Astrocyte (in vitro differentiated cells and primary cell): ENCODE results near the gene IQCN. TPM values are rescaled to one million over a fixed set of nuclear protein-coding genes. Genes with fewer than 3 reads are reported as not detected.
A peak's percentile ranks its signal among the peaks of the same experiment; 100 is the strongest.

ENCODE experiments used
- DNase-seq: peaks from one replicate; pipeline ENCODE4 v3.0.0-alpha.2; 2010; ENCODE audit warnings: low read depth
- FAIRE-seq: peaks from 2 replicates; lab custom pipeline; 2011; peaks lifted over from hg19 to GRCh38; lab: Jason Lieb, UNC
- H2AFZ ChIP-seq: 2 replicates; pipeline ENCODE4 v1.6.0; 2012; ENCODE audit warnings: low read depth, low read length, inconsistent platforms
- H3K27ac ChIP-seq: 2 replicates; pipeline ENCODE4 v1.5.1; 2011; ENCODE audit warnings: low read depth, low read length, inconsistent platforms
- H3K27me3 ChIP-seq: 2 replicates; pipeline ENCODE4 v1.6.0; 2011; ENCODE audit warnings: low read length, inconsistent platforms; ENCODE audit not compliant: insufficient read depth
- H3K36me3 ChIP-seq: 2 replicates; pipeline ENCODE4 v1.5.1; 2011; ENCODE audit warnings: low read length, inconsistent platforms; ENCODE audit not compliant: insufficient read depth
- H3K4me1 ChIP-seq: 2 replicates; pipeline ENCODE4 v1.5.1; 2011; ENCODE audit warnings: low read length, inconsistent platforms; ENCODE audit not compliant: insufficient read depth
- H3K4me2 ChIP-seq: 2 replicates; pipeline ENCODE4 v1.6.0; 2012; ENCODE audit warnings: low read length, inconsistent platforms
- H3K4me3 ChIP-seq: 2 replicates; pipeline ENCODE4 v1.5.1; 2011; ENCODE audit warnings: low read depth, mild to moderate bottlenecking, low read length, inconsistent platforms; ENCODE audit not compliant: insufficient read depth
- H3K79me2 ChIP-seq: 2 replicates; pipeline ENCODE4 v1.6.0; 2012; ENCODE audit warnings: mild to moderate bottlenecking, low read length, inconsistent platforms; ENCODE audit not compliant: insufficient read depth
- H3K9ac ChIP-seq: 2 replicates; pipeline ENCODE4 v1.6.0; 2012; ENCODE audit warnings: mild to moderate bottlenecking, low read length, inconsistent platforms
- H3K9me3 ChIP-seq: 2 replicates; pipeline ENCODE4 v1.5.1; 2012; ENCODE audit warnings: low read depth, mild to moderate bottlenecking, low read length, inconsistent platforms; ENCODE audit not compliant: insufficient read depth
- H4K20me1 ChIP-seq: 2 replicates; pipeline ENCODE4 v1.6.0; 2012; ENCODE audit warnings: low read length, inconsistent platforms; ENCODE audit not compliant: insufficient read depth
- H3K27ac Mint-ChIP-seq: one replicate; pipeline ENCODE4 v1.8.0; 2021; ENCODE audit warnings: mild to moderate bottlenecking, mixed read lengths; ENCODE audit not compliant: unreplicated experiment
- H3K27me3 Mint-ChIP-seq: one replicate; pipeline ENCODE4 v1.8.0; 2021; ENCODE audit warnings: low read depth, mixed read lengths; ENCODE audit not compliant: unreplicated experiment
- H3K36me3 Mint-ChIP-seq: one replicate; pipeline ENCODE4 v1.8.0; 2021; ENCODE audit warnings: low read depth, mixed read lengths; ENCODE audit not compliant: unreplicated experiment
- H3K4me1 Mint-ChIP-seq: one replicate; pipeline ENCODE4 v1.8.0; 2021; ENCODE audit warnings: low read depth, mixed read lengths; ENCODE audit not compliant: unreplicated experiment
- H3K4me3 Mint-ChIP-seq: one replicate; pipeline ENCODE4 v1.8.0; 2021; ENCODE audit warnings: mild to moderate bottlenecking, moderate library complexity, mixed read lengths; ENCODE audit not compliant: unreplicated experiment
- H3K9me3 Mint-ChIP-seq: one replicate; pipeline ENCODE4 v1.8.0; 2021; ENCODE audit warnings: mild to moderate bottlenecking, mixed read lengths; ENCODE audit not compliant: unreplicated experiment
- CTCF ChIP-seq: IDR thresholded peaks from 2 replicates; pipeline ENCODE4 v1.5.1; 2011; ENCODE audit warnings: low read depth, mild to moderate bottlenecking, inconsistent platforms, low read length, moderate library complexity; ENCODE audit not compliant: insufficient read depth
- EZH2 ChIP-seq: IDR thresholded peaks from 2 replicates; pipeline ENCODE4 v1.6.1; 2012; ENCODE audit warnings: mild to moderate bottlenecking, low read length, inconsistent platforms; ENCODE audit not compliant: insufficient read depth
- total RNA-seq: library from RNA; stranded (reverse); gene quantifications from 2 replicates; pipeline ENCODE4 v1.2.1, GENCODE V29; 2021

Gene IQCN
- total RNA-seq, 1 donor from 2014 or later: 1.7 TPM

DNA sequence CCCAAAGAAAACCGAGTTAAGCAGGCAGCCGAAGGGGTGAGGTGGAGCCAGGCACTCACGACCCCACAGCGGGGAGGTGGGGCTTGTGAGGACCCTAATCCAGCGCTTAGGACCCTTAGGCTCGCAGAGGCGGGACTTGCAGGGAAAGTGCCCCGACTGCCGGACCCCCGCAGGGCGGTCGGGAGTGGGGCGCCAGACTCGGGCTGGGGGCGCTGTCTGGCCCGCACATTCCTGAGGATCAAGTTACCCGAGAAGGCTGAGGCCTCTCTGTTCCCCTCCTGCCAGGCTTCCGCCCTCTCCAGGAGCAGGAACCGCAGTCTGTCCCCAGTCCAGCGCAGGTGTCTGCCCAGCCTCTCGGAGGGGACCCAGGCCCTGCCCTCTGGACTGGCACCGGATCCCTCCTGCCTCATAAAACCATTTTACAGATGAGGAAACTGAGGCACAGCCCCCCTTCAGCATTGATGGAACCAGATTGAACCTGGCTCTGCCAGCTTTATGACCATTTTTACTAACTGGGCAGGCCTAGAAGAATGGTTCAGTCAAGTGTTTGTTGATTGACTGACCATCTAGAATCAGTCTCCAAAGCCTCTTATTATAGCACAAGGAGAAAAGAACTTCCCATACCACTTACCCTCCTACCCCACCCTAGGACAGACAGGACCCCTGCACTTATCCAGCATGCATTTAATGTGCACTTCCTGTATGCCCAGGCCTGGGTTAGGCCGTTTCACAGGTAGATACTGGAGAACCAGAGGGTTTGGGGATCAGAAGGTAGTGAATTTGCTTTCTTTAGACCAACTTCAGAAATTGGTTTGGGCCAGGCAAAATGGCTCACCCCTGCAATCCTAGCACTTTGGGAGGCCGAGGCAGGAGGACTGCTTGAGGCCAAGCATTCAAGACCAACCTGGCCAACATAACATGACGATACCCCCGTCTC lies 13.9 kb upstream of the IQCN start:
- H3K4me2 ChIP-seq: peak overlapping the region; percentile 43
- H3K27ac Mint-ChIP-seq: peak overlapping the region; percentile 62
- no peak overlapping the region for H3K27ac ChIP-seq

DNA sequence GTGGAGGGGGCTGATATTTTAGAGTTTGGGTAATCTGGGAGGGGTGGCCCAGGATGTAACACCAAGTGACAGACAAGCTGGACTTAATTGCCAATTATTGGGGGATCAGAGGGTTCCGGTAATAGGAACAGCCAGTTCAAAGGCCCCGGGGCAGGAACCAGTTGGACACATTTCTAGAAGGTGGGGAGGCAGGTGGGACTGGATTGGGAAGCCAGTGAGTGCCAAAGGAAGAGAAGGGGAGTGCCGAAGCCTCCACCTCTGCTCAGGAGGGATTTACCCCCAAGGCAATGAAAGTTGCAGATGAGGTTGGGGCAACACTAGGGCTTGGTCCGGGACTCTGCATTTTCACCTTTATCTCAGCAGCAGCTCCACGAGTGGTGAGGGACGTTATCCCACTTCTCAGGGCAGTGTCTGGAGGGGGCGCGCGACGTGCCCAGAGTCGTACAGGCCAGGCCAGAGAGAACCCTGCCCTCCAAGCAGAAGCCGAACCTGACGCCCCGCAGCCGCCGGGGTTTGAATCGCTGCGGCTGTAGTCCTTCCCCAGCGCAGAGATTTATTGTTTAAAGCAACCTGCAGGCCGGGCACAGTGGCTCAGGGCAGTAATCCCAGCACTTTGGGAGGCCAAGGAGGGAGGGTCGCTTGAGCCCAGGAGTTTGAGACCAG lies 12.9 kb upstream of the IQCN start:
- no peaks in the 10 kb centered on the region for H3K27me3 Mint-ChIP-seq
- Histone ChIP-seq H3K27me3 (no peaks in the 10 kb centered on the region), H3K4me3 (no peak overlapping the region), H3K4me2 (no peak overlapping the region), H4K20me1 (no peaks in the 10 kb centered on the region), H3K4me1 (peaks cover 33% of the 10 kb centered on the region), H2AFZ (no peak overlapping the region), H3K9me3 (no peaks in the 10 kb centered on the region), H3K36me3 (no peaks in the 10 kb centered on the region), H3K9ac (no peak overlapping the region), H3K27ac (no peak overlapping the region), H3K79me2 (peaks cover 3% of the 10 kb centered on the region)
- H3K4me1 Mint-ChIP-seq: peaks cover 23% of the 10 kb centered on the region
- FAIRE-seq: no peak
- H3K4me3 Mint-ChIP-seq: no peak overlapping the region
- peak overlapping the region; percentile 62 for H3K27ac Mint-ChIP-seq
- no peak for TF ChIP-seq CTCF
- TF ChIP-seq EZH2: no peak
- no peaks in the 10 kb centered on the region for H3K9me3 Mint-ChIP-seq
- no peak for DNase-seq
- H3K36me3 Mint-ChIP-seq: no peaks in the 10 kb centered on the region

More for the DNA sequence above, 13.9 kb upstream of the IQCN start:
- no peak for DNase-seq
- Histone ChIP-seq H2AFZ (peak overlapping the region; percentile 47), H4K20me1 (no peaks in the 10 kb centered on the region), H3K9ac (peak overlapping the region; percentile 16), H3K27me3 (no peaks in the 10 kb centered on the region), H3K36me3 (no peaks in the 10 kb centered on the region), H3K79me2 (no peaks in the 10 kb centered on the region), H3K4me3 (no peak overlapping the region), H3K9me3 (no peaks in the 10 kb centered on the region), H3K4me1 (peaks cover 34% of the 10 kb centered on the region)
- Mint-ChIP-seq H3K9me3 (no peaks in the 10 kb centered on the region), H3K4me3 (no peak overlapping the region), H3K4me1 (peaks cover 17% of the 10 kb centered on the region), H3K36me3 (no peaks in the 10 kb centered on the region), H3K27me3 (no peaks in the 10 kb centered on the region)
- no peak for FAIRE-seq
- TF ChIP-seq EZH2 (no peak), CTCF (no peak)
